HL-60/S4 treated with retinoic acid at 250 ng/mL for 4 days and 3 days (cell line): Measurements from ENCODE around the gene GABRR2.

Experiments used
- in situ Hi-C: fragments of 300-500 bp; cut with MboI; formaldehyde crosslinking; loops from 2 replicates; pipeline ENCODE4 v1.7.0; 2022; ENCODE audit warnings: low sequenced_read_pairs

GABRR2 gene

DNA sequence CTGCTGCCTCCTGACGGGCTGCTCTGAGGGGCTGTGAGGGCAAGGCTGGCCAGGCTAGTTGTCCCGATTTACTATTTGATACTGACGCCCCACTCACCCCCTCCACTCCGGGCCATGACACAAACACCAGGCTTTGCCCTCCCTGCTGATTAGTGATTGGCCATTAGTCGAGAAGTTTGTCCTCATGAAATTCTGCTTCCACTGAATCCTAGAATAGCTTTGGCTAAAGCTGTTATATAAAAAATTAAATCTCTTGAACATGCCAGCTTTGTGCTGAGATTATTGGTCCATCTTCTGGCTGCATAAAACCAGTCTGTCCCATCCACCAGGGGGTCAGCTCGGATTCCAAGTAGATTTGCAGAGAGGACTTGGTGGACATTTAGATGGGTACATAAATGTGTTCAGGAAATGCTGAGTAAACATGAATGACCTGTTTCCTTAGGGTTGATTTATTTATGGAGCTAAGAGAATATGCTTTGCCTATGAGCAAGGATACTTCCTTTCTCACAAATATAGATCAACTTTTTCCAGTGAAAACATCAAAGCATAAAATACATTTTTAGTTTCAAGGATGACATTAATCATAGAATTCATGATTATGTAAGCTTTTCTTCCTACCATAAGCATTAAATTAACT lies at the start of gene GABRR2:
Gene GABRR2 (minus strand): TSS at position 51 of the 637 bp plus-strand sequence. CDS start 134 bp downstream, outside the sequence.
- in situ Hi-C loops: no loop called here

DNA sequence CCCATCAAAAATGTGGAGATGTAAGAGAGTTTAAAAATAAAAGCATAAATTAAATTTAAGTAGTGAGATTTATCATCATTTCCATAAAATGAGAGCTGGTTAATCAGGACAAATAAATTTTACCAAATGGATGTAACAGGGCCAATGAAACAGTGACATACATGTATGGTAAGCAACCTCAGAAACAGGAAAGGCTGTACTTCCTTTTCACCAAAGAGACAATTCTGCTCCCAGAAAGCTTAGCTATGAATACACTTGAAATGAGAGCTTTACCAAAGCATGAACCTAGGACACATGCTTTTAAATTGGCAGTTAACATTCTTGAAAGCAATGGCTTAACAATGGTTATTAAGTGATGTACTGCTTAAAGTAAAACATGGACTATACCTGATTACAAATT lies 49.5 kb upstream of the GABRR2 start:
- in situ Hi-C loops: loop anchor here (25.0 kb wide), 1 partner anchor 377 kb away; no protein-coding TSS in a partner anchor

DNA sequence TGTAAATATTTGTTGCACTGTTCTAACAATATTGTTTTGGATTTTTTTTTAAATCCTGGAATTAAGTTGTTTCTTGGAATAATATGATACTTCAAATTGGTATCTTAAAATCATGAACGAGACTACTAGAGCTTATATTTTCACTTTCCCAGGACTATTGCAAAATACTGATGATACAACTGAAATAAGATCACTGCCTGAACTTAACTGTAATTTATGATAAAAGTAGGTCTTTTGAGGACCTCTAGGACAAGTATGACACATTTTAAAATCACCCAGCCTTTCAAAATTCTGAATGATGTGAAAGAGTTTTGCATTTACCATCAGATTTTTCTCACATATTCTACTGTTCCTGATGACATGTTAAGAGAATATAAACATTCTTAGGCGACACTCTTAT lies 46.1 kb upstream of the GABRR2 start:
- in situ Hi-C loops: loop anchor here (25.0 kb wide), 1 partner anchor 374 kb away; no protein-coding TSS in a partner anchor

DNA sequence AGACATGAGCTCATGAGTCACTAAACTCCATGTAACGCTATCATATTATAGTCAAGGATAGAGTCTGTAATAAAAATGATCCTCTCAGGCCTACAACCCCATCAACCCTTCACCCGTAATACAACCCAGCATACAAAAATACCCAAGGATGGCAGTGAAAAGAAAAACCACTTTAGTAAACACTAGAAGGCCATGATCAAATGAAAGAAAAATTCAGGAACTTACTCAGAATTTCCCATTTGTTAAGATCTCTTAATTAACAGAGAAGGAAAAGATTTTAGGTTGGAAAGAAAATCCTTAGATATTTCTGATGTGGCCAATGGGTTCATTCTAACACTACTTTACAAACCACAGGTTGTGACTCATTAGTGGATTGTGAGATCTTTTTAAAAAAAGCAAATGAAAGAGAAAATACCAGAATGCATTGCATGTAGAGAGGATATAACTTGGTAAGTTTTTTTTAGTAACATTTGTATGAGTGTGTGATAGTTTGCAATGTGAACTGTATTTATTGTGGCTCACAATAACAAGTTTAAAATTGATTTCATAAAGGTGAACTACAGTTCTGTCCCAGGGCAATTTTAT lies 45.4 kb upstream of the GABRR2 start:
- in situ Hi-C loops: loop anchor here (25.0 kb wide), 1 partner anchor 373 kb away; no protein-coding TSS in a partner anchor

DNA sequence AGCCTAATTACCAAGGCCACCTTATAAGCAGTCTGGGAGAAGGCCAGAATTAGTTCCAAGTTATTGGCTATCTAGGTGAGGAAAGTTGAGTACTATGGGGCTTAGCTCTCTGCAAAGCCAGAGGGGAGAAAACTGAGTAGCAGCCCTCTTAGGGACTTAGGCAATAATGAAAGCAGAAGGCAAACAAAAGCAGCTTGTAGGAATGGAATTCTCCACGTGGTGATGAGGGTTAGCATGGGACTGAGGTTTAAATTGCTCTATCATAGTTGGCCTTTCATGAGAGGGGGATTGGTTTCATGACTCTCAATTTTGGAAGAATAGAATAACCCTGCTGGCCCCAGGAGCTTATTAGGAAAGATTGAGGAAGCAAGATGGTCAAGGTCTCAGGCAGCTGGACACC lies 44.5 kb upstream of the GABRR2 start:
- in situ Hi-C loops: loop anchor here (25.0 kb wide), 1 partner anchor 372 kb away; no protein-coding TSS in a partner anchor

DNA sequence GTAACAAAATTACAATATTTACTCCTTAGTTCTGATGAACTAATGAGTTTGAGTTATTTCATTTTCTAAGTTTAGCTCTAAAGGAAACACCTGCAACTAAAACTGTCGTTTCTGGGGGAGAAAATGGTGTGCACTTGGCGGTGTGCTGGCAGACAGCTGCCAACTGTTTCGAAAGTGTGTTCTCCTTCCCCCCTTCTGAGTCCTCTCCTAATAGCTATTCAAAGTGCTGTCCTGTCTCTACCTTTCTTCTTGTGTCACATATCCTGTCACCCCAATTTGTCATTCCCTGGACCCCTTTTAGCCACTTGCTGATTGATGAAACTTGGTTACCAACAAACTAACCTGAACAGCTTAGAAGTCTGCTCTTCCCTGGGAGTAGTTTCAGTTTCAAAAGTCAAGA lies 42.3 kb upstream of the GABRR2 start:
- in situ Hi-C loops: loop anchor here (25.0 kb wide), 1 partner anchor 370 kb away; no protein-coding TSS in a partner anchor

DNA sequence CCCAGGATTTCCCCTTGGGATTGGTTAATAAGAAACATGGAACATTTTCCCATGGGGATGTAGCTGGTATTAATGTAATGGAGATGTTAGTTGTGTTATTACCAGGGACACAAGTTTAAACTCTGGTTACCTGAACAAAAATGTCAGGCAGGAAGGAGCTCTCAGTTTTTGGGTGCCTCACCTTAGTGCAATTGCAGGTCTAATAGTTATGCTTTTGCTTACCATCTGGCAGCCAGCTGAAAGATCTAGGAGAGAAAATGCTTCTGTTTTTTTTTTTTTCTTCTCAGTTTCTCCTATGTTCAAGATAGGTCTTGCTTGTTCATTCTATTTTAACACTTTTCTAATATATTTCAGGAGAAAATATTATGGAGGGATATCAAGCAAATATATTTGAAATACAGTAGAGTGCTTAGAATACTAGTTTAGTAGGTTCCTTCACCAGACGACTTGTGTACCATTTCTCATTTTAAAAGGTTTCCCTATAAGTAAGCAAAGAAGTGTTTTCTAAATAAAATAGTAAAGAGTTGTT lies 41.6 kb upstream of the GABRR2 start:
- in situ Hi-C loops: loop anchor here (25.0 kb wide), 1 partner anchor 369 kb away; no protein-coding TSS in a partner anchor

DNA sequence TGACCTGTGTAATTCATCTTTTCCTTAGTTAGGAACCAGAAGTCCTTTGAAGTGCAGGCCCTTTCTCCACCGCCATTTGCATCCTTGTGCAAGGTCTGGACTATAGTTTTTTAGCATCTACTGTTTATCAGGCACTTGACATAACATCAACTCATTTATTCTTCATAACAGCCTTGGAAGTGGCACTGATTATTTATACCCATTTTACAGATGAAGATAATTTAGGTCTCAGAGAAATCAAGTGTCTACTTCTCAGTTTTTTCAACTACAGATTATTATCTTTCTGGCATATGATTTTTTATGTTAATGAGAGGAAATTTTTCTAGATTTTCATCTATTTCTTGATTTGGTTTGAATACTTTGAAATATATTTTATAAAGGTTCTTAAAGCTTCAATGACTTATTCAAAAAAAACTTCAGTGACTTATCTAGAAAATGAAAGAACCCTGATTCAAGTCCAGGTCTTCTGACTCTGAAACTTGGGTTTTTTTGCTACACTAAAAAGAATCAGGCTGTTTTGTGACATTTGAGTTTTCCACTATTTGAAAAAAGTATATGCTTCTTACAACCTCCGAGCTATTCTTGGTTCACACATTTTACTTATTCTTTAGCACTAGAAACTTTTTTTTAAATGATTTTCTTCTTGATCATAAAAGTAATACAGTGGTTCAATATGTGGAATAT lies 40.6 kb upstream of the GABRR2 start:
- in situ Hi-C loops: loop anchor here (25.0 kb wide), 1 partner anchor 368 kb away; no protein-coding TSS in a partner anchor

DNA sequence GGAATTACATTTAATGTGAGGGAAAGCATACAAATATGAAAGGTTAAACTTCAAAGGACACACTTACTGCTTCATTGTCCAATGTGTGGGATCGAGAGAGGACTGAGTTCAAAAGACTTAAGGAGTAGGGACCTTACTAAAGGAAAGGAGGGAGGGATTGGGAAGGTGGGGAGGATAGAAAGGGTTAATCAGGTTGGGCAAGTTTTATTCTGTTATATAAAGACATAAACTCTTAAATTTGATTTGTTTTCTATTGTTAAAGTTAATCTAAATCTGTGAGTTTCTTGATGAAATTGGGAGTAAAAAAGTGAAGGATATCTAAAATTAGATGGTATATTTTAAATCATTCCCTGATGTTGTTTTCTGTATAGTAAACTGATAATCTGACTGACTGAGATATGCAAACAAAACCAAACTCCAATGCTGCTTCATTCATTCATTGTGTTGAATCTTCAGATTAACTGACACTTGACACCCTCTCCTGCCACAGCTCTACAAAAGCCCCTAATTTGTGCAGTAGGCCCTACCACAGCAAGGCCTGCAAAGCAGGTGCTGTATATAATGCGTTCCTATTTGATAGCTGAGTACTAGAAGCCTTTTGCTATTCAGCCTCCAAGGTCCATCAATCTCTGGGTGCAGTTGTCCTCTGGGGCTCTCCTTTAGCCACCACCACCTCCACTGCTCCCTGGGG lies 38.7 kb upstream of the GABRR2 start:
- in situ Hi-C loops: loop anchor here (25.0 kb wide), 1 partner anchor 367 kb away; no protein-coding TSS in a partner anchor

DNA sequence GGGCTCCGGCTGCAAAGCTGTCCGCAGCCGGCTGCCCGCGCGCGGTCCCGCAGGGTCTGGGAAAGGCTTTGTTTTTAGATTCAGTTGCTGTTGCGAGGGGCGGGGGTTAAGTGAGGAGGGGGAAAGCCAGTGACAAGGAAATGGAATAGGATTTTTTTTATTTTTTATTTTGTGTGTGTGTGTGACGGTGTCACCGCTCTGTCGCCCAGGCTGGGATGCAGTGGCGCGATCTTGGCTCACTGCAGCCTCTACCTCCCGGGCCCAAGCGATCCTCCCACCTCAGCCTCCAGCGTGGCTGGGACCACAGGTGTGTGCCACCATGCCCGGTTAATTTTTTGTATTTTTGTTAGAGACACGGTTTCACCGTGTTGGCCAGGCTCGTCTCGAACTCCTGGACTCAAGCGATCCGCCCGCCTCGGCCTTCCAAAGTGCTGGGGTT lies 38.0 kb upstream of the GABRR2 start:
- in situ Hi-C loops: loop anchor here (25.0 kb wide), 1 partner anchor 366 kb away; no protein-coding TSS in a partner anchor

DNA sequence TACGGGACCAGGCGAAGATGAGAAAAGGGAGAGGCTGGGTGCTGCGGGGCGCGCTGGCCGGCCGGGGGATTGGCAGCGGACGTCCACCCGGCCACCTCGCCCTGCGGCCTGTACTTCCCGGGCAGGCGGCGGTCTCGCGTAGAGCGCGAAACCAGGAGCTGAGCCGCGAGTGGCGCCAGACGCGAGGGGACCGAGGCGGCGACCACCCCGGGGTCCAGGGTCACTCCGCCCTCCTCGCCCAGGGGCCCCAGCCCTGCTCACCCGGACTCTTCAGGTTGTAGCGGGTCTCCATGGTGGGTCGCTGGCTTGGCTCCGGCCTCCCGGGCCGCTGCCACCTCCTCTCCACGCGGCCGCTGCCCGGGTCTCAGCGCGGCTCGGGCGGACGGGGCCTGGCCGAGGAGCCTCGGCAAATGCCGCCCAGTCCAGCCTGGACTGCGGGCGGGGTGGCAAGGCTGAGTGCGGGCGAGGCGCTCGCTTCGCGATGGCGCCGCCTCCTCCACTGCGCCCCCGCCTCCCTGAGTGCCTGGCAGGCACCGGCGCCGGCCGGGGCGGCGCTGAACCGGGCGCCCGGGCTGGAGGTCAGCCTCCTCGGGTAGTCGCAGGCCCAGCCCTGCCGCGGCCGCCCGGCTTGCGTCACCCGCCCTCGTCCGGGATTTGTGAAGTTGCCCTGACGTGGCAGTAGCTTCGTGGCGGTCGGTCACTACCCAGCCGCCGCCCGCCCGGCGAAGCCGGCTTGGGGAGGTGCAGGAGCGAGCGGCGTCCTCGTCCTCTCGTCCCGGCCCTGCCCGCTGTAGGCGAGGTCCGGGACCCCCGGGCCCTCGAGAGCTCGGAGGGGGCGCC lies 37.4 kb upstream of the GABRR2 start, which contains the start of gene UBE2J1:
Gene UBE2J1 (minus strand): TSS at position 445 of the 840 bp plus-strand sequence. CDS start 153 bp downstream, at position 292.
- in situ Hi-C loops: loop anchor here (25.0 kb wide), 1 partner anchor 365 kb away; no protein-coding TSS in a partner anchor

DNA sequence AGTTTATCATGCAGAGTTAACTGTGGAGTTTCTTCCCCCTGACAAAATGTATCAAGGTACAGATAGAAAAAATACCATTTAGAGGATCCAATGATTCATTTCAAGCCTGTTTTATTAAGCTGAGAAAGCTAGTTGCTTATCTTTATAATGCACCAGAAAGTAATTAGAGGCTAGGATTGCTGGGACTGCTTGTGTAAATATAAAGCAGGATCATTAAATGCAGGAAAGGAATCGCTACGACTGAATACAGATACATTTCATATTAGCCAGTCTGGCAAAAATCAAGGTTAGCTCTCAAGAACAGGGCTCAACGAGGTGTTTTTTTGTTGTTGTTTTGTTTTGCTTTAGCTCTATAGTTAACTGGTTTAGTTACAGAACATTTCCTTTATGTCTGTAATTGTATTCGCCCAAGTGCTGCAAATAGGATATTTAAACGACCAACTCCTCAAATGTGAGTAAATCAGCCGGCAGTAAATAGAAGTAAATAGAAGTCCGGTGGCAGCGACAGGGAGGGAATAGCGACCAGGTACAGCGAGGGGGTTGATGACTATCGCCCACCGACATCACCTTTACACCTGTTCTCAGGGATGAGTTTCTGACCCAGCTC lies 36.7 kb upstream of the GABRR2 start:
- in situ Hi-C loops: loop anchor here (25.0 kb wide), 1 partner anchor 364 kb away; no protein-coding TSS in a partner anchor

DNA sequence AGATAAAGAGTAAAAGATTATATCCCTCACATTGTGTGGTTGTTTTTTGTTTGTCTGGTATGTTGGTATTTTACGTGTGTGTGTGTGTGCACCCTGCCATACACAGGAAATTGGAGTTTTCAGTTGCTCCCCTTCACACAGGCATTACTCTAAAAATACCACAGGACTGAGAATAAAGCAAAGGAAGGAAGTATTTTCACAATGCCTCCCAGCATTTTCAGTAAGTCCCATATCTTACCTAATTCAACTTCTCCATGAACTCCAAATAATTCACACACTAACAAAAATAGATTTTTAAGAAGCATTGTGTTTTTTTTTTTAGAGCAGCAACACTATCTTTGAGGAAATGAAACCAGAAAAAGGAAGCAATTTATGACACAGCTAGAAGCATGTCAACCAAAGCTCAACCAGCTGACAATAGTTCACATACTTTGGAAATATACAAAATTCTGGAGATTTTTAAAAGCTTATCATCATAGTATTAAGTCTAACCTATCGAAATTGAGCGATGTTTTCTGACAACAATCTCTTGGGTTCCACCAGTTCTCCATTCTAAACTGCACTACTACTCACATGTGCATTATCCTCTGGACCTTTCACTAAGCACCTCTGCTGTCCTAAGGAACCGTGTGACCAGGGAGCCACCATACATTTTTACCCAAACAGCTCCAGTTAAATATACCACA lies 35.3 kb upstream of the GABRR2 start:
- in situ Hi-C loops: loop anchor here (25.0 kb wide), 1 partner anchor 363 kb away; no protein-coding TSS in a partner anchor

DNA sequence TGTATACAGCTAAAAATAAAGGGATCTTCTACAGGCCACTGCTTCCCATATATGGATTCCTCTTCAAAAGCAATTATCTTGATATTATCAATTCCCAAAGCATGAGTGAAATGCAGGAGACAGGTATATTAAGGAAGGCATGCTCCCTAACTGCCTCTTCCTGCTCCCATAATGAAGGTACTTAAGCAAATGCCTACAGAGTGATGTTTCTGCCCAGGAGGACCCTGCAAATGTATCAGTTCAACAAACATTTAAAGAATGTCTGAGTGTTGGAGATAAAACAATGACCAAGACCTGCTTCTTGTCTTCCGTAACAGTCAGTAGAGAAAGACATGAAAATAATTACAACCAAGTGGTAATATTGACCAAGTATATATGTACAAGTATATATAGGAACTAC lies 33.3 kb upstream of the GABRR2 start:
- in situ Hi-C loops: no loop called here

DNA sequence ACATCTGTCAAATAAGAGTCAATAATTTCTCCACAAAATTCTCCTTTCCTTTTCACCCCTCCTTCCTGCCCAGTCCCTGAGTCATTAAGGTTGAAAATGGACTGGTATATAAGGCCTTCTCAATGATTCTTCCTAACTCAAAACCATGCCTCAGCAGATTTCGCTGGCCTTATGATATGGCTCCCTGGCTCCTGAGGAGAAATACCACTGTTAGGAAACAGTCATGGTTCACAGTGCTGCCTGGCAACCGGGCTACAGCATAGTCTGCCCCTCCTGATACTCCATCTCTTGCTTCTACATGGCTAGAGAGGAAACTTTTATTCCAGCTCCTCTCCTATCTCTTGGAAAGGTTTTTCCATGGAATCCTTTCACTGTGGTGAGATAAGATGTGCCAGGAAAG lies 32.7 kb upstream of the GABRR2 start:
- in situ Hi-C loops: no loop called here

DNA sequence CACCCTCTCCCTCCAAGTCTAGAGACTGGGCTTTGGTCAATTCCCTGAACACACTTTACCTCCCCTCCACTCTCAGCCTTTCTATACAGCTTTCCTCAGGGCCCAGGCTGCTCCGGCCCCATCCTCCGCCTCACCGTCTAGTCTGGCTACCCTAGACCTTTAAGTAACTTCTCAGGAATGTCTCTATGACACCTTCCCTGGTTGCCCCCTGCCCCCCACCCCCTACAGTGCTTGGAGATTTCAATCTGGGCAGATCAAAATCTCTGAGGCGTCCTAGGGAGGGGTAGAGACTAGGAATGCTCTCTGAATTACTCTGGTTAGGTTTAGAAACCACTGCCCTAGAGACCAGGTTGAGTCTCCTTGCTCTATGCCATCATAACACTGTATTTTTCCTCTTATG lies 31.3 kb upstream of the GABRR2 start:
- in situ Hi-C loops: no loop called here

DNA sequence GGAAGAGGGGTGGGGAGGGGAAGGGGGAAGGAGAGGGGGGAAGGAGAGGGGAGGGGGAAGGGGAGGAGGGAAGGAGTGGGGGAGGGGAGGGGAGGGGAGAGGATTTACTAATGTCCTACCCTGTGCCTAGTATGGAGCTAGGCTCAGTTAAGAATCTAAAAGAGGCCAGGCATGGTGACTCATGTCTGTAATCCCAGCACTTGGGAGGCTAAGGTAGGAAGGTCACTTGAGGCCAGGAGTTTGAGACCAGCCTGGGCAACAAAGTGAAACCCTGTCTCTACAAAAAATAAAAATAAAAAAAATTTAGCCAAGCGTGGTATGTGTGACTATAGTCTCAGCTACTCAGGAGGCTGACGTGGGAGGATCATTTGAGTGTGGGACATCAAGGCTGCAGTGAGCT lies 24.5 kb upstream of the GABRR2 start:
- in situ Hi-C loops: no loop called here

DNA sequence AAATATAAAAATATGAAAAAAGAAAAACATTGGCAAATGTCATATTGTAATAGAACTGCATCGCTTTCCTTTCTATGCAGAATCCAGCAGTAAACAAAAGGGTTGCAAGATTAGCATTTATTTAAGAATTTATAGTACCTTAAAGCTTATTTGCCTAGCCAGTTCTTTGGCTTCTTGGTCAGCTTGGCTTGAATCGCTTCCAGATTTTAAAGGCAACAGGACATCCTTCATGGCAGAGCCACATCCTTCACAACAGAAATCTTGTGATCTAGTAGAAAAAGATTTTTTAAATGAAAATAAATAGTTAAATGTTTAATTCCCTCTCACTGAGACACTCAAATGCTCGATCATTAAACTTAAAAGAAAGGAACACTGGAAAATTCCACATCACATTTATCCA lies 20.1 kb upstream of the GABRR2 start:
- in situ Hi-C loops: no loop called here
